Peyer's patch (tissue), 4 donors: Measurements from ENCODE around the gene SUN5. TPM values are rescaled to one million over a fixed set of nuclear protein-coding genes. Genes with fewer than 3 reads are reported as not detected.

Experiments used
- DNase-seq, 3 donors: peaks; one replicate each; pipeline ENCODE4 v3.0.0-alpha.2; 2017 to 2019
- H3K27ac ChIP-seq, 4 donors: fragments of 200-600 bp; sonication (generic); one replicate each; pipeline ENCODE4 v1.5.1; 2016 to 2019
- H3K27me3 ChIP-seq, 2 donors: fragments of 200-600 bp; sonication (generic); one replicate each; pipeline ENCODE4 v1.5.1; 2019
- H3K36me3 ChIP-seq, 3 donors: fragments of 200-600 bp; sonication (generic); one replicate each; pipeline ENCODE4 v1.5.1; 2016 to 2019
- H3K4me1 ChIP-seq, 4 donors: fragments of 200-600 bp; sonication (generic); one replicate each; pipeline ENCODE4 v1.5.1; 2016 to 2019
- H3K4me3 ChIP-seq, 4 donors: fragments of 200-600 bp; sonication (generic); 1 replicate in 3 of 4; 2 replicates in 1 of 4; pipeline ENCODE4 v1.5.1; 2016 to 2019; ENCODE audit warnings: mild to moderate bottlenecking in 1 of 4
- H3K9me3 ChIP-seq, 4 donors: fragments of 200-600 bp; sonication (generic); one replicate each; pipeline ENCODE4 v1.5.1; 2016 to 2019; ENCODE audit warnings: mild to moderate bottlenecking in 1 of 4
- CTCF ChIP-seq, 6 experiments: fragments of 450-650 bp in 4 of 6; fragments of 200-600 bp in 2 of 6; sonication (generic) in 1 of 6; IDR thresholded peaks; one replicate each; pipeline ENCODE4 v1.5.1; 2017 to 2019; ENCODE audit warnings: antibody characterized with exemption in 6 of 6, mild to moderate bottlenecking in 3 of 6, moderate library complexity in 1 of 6
- POLR2A ChIP-seq, 2 donors: fragments of 450-650 bp; IDR thresholded peaks; one replicate each; pipeline ENCODE4 v1.5.1; 2017; ENCODE audit warnings: antibody characterized with exemption in 2 of 2, mild to moderate bottlenecking in 2 of 2, moderate library complexity in 2 of 2
- total RNA-seq, 4 donors: library from RNA; depleted of rRNA; stranded (reverse); fragments of >200 nt; gene quantifications; one replicate each; pipeline ENCODE4 v1.1.0, GENCODE V29; 2016

SUN5 gene
- total RNA-seq, 4 donors from 2014 or later: not detected

GRCh38 chr20:33042983-33043730 is 38.9 kb upstream of the SUN5 start:
- no peak for TF ChIP-seq POLR2A (IDR thresholded peaks at IDR 0.05)
- TF ChIP-seq CTCF (IDR thresholded peaks at IDR 0.05): no peak
- Histone ChIP-seq H3K9me3 (peaks cover 0 to 2% (median 0%) of the 10 kb centered on the region in 4 donors), H3K27ac (no peak overlapping the region), H3K27me3 (no peaks in the 10 kb centered on the region), H3K4me1 (no peaks in the 10 kb centered on the region), H3K4me3 (no peak overlapping the region), H3K36me3 (no peaks in the 10 kb centered on the region)
- no peak for DNase-seq

- H3K36me3 ChIP-seq: no peaks in the 10 kb centered on the region
- H3K9me3 ChIP-seq: peaks cover 0 to 2% (median 0%) of the 10 kb centered on the region in 4 donors
- DNase-seq: no peak
- TF ChIP-seq CTCF (IDR thresholded peaks at IDR 0.05) (no peak), POLR2A (IDR thresholded peaks at IDR 0.05) (no peak)
- H3K4me3 ChIP-seq: no peak overlapping the region
- no peaks in the 10 kb centered on the region for H3K4me1 ChIP-seq
- no peaks in the 10 kb centered on the region for H3K27me3 ChIP-seq
- no peak overlapping the region for H3K27ac ChIP-seq
These were observed 38.2 kb upstream of the SUN5 start for GRCh38 chr20:33042430-33042829.

- H3K36me3 ChIP-seq: no peaks in the 10 kb centered on the region
- DNase-seq: no peak
- TF ChIP-seq CTCF (IDR thresholded peaks at IDR 0.05): no peak
- no peak overlapping the region for H3K4me3 ChIP-seq
- H3K9me3 ChIP-seq: no peaks in the 10 kb centered on the region
- no peaks in the 10 kb centered on the region for H3K27me3 ChIP-seq
- no peak overlapping the region for H3K27ac ChIP-seq
- H3K4me1 ChIP-seq: no peaks in the 10 kb centered on the region
These were observed 34.0 kb upstream of the SUN5 start for GRCh38 chr20:33038243-33038642.

- no peaks in the 10 kb centered on the region for H3K9me3 ChIP-seq
- no peak overlapping the region for H3K4me3 ChIP-seq
- H3K36me3 ChIP-seq: no peaks in the 10 kb centered on the region
- TF ChIP-seq POLR2A (IDR thresholded peaks at IDR 0.05) (no peak), CTCF (IDR thresholded peaks at IDR 0.05) (no peak)
- no peak overlapping the region for H3K27ac ChIP-seq
- H3K27me3 ChIP-seq: no peaks in the 10 kb centered on the region
- no peak for DNase-seq
- H3K4me1 ChIP-seq: no peaks in the 10 kb centered on the region
These were observed 33.2 kb upstream of the SUN5 start for GRCh38 chr20:33037456-33037855.

- Histone ChIP-seq H3K36me3 (no peaks in the 10 kb centered on the region), H3K4me3 (no peak overlapping the region), H3K4me1 (no peaks in the 10 kb centered on the region), H3K27ac (no peak overlapping the region), H3K27me3 (no peaks in the 10 kb centered on the region), H3K9me3 (no peaks in the 10 kb centered on the region)
- TF ChIP-seq CTCF (IDR thresholded peaks at IDR 0.05): no peak
- TF ChIP-seq POLR2A (IDR thresholded peaks at IDR 0.05): no peak
- no peak for DNase-seq
These were observed 30.8 kb upstream of the SUN5 start for GRCh38 chr20:33034901-33035492.
